DND-41 (cell line): ENCODE data around the gene DTX1.

Experiments used
- ATAC-seq: fragments of 200-7000 bp; cut with Tn5 transposase; 3 replicates; pipeline ENCODE4 v1.9.1; 2021; ENCODE audit warnings: low read depth; ENCODE audit not compliant: insufficient read depth
- DNase-seq: peaks from one replicate; pipeline ENCODE4 v3.0.0-alpha.2; 2020
- H2AFZ ChIP-seq: 2 replicates; pipeline ENCODE4 v1.6.0; 2012; ENCODE audit warnings: low read depth, low read length
- H3K27ac ChIP-seq: 2 replicates; pipeline ENCODE4 v1.5.1; 2012; ENCODE audit warnings: low read length, inconsistent platforms
- H3K27me3 ChIP-seq: fragments of 200-600 bp; sonication (generic); 2 replicates; pipeline ENCODE4 v1.6.0; 2012; ENCODE audit warnings: low read length, mild to moderate bottlenecking, inconsistent platforms; ENCODE audit not compliant: insufficient read depth, poor library complexity
- H3K36me3 ChIP-seq: 2 replicates; pipeline ENCODE4 v1.5.1; 2012; ENCODE audit warnings: low read length, inconsistent platforms; ENCODE audit not compliant: insufficient read depth
- H3K4me1 ChIP-seq: 2 replicates; pipeline ENCODE4 v1.5.1; 2012; ENCODE audit warnings: mild to moderate bottlenecking, low read length; ENCODE audit not compliant: insufficient read depth
- H3K4me2 ChIP-seq: 2 replicates; pipeline ENCODE4 v1.6.0; 2012; ENCODE audit warnings: mild to moderate bottlenecking, moderate library complexity, low read length, inconsistent platforms; ENCODE audit not compliant: insufficient read depth
- H3K4me3 ChIP-seq, 2 experiments: fragments of 200-600 bp in 1 of 2; shearing (Covaris generic) in 1 of 2; 2 replicates each; pipeline ENCODE4 v1.5.1; 2012 to 2016; ENCODE audit warnings: inconsistent platforms in 2 of 2, low read length in 2 of 2, mild to moderate bottlenecking in 2 of 2, low read depth in 1 of 2, moderate library complexity in 1 of 2
- H3K79me2 ChIP-seq: 2 replicates; pipeline ENCODE4 v1.6.0; 2012; ENCODE audit warnings: low read length, inconsistent platforms; ENCODE audit not compliant: insufficient read depth
- H3K9ac ChIP-seq: 2 replicates; pipeline ENCODE4 v1.6.0; 2012; ENCODE audit warnings: low read depth, mild to moderate bottlenecking, inconsistent platforms, low read length, moderate library complexity
- H3K9me3 ChIP-seq: 2 replicates; pipeline ENCODE4 v1.5.1; 2012; ENCODE audit warnings: low read length, moderate library complexity, mild to moderate bottlenecking, inconsistent platforms; ENCODE audit not compliant: insufficient read depth, severe bottlenecking
- H4K20me1 ChIP-seq: 2 replicates; pipeline ENCODE4 v1.6.0; 2012; ENCODE audit warnings: low read length; ENCODE audit not compliant: insufficient read depth
- CTCF ChIP-seq: IDR thresholded peaks from 2 replicates; pipeline ENCODE4 v1.5.1; 2012; ENCODE audit warnings: borderline replicate concordance, low read length, moderate library complexity, mild to moderate bottlenecking; ENCODE audit not compliant: poor library complexity, severe bottlenecking; ENCODE audit errors: extremely low read depth
- EZH2 ChIP-seq: IDR thresholded peaks from 3 replicates; pipeline ENCODE4 v1.6.1; 2012; ENCODE audit warnings: borderline replicate concordance, low read depth, mild to moderate bottlenecking, moderate library complexity, low read length, inconsistent platforms; ENCODE audit not compliant: severe bottlenecking

The DTX1 gene

GRCh38 chr12:113104953-113105510 lies 48.5 kb downstream of the DTX1 start:
- TF ChIP-seq CTCF (no peak), EZH2 (no peak)

GRCh38 chr12:113105606-113106271 lies 49.2 kb downstream of the DTX1 start:
- no peak for ATAC-seq
- H3K9ac ChIP-seq, result no peak overlapping the region
- TF ChIP-seq EZH2 (no peak), CTCF (no peak)
- H3K4me2 ChIP-seq, result no peak overlapping the region
- H3K27me3 ChIP-seq, result no peaks in the 10 kb centered on the region
- H3K79me2 ChIP-seq, result no peaks in the 10 kb centered on the region
- no peaks in the 10 kb centered on the region; the same call in 1 of the 2 replicates for H3K4me1 ChIP-seq
- H3K9me3 ChIP-seq, result no peaks in the 10 kb centered on the region
- no peak overlapping the region for H3K27ac ChIP-seq
- H4K20me1 ChIP-seq, result no peaks in the 10 kb centered on the region
- H3K36me3 ChIP-seq, result no peaks in the 10 kb centered on the region
- DNase-seq, result no peak
- H2AFZ ChIP-seq, result no peak overlapping the region
- no peak overlapping the region for H3K4me3 ChIP-seq

More at GRCh38 chr12:113104953-113105510, 48.5 kb downstream of the DTX1 start:
- Histone ChIP-seq H3K27me3 (no peaks in the 10 kb centered on the region), H4K20me1 (no peaks in the 10 kb centered on the region), H3K4me1 (no peaks in the 10 kb centered on the region; the same call in 1 of the 2 replicates), H3K9ac (no peak overlapping the region), H3K4me2 (no peak overlapping the region), H3K36me3 (no peaks in the 10 kb centered on the region), H3K27ac (no peak overlapping the region), H3K79me2 (no peaks in the 10 kb centered on the region), H3K4me3 (no peak overlapping the region), H2AFZ (no peak overlapping the region), H3K9me3 (no peaks in the 10 kb centered on the region)
- DNase-seq (no peak), ATAC-seq (no peak)

- H3K4me3 ChIP-seq, result no peak overlapping the region
- ATAC-seq (no peak), DNase-seq (no peak)
- no peaks in the 10 kb centered on the region for H4K20me1 ChIP-seq
- H3K9me3 ChIP-seq, result no peaks in the 10 kb centered on the region
- no peaks in the 10 kb centered on the region for H3K27me3 ChIP-seq
- no peaks in the 10 kb centered on the region; the same call in 1 of the 2 replicates for H3K4me1 ChIP-seq
- no peak overlapping the region for H3K9ac ChIP-seq
- no peak for TF ChIP-seq CTCF
- TF ChIP-seq EZH2, result no peak
- H3K36me3 ChIP-seq, result no peaks in the 10 kb centered on the region
- H3K79me2 ChIP-seq, result no peaks in the 10 kb centered on the region
- H3K27ac ChIP-seq, result no peak overlapping the region
- no peak overlapping the region for H2AFZ ChIP-seq
- no peak overlapping the region for H3K4me2 ChIP-seq
Observed at GRCh38 chr12:113106361-113106760, 49.8 kb downstream of the DTX1 start.
